ENCODE results near the gene BBS9. TPM values are rescaled to one million over a fixed set of nuclear protein-coding genes. Genes with fewer than 3 reads are reported as not detected.
"Not testable (repeated sequence)": the region's sequence is repeated elsewhere in the genome, so short reads cannot be mapped to it uniquely, and the experiment has no call there.

Gene BBS9
- 1 to 10 TPM; 2.6 to 3.7 TPM for polyA plus RNA-seq

GRCh38 chr7:33128990-33129805, at the start of gene BBS9:
Gene BBS9, plus strand, starts transcription at chr7:33129564. Its CDS starts 16,689 bp downstream, at chr7:33146253.
- Histone ChIP-seq H3K9me3 (ENCODE audit: control insufficient read depth in 2 of 2, insufficient read depth in 1 of 2, low read depth in 1 of 2, low read length in 1 of 2) (no peaks in the 10 kb centered on the region), H3K4me3 (ENCODE audit: low read depth in 1 of 2, low read length in 2 of 2) (peak within 1 kb of the TSS; percentile 58 to 70), H3K4me1 (ENCODE audit: control insufficient read depth in 2 of 2, insufficient read depth in 2 of 2, low read length in 1 of 2) (no peaks in the 10 kb centered on the region), H3K27ac (ENCODE audit: low read depth in 2 of 2, low read length in 1 of 2) (peak within 1 kb of the TSS; percentile 86 to 92), H3K36me3 (ENCODE audit: control insufficient read depth in 2 of 2, insufficient read depth in 2 of 2, low read length in 1 of 2) (no peaks in the 10 kb centered on the region), H3K27me3 (ENCODE audit: control insufficient read depth in 1 of 2, insufficient read depth in 2 of 2, low read length in 2 of 2) (no peaks in the 10 kb centered on the region)
- WGBS, 2 donors, result 0% methylated on average over 54 to 57 of the region's 57 CpGs

- 83 to 89% methylated on average over 9 of the region's 9 CpGs for WGBS, 2 donors
These were observed 49.3 kb upstream of the BBS9 start for GRCh38 chr7:33079763-33080690.

GRCh38 chr7:33087356-33087755, 42.0 kb upstream of the BBS9 start:
- H3K27ac ChIP-seq (ENCODE audit: low read depth in 2 of 2, low read length in 1 of 2), result no peak overlapping the region
- H3K36me3 ChIP-seq (ENCODE audit: control insufficient read depth in 2 of 2, insufficient read depth in 2 of 2, low read length in 1 of 2), result no peaks in the 10 kb centered on the region
- H3K4me3 ChIP-seq (ENCODE audit: low read depth in 1 of 2, low read length in 2 of 2), result no peak overlapping the region
- H3K9me3 ChIP-seq (ENCODE audit: control insufficient read depth in 2 of 2, insufficient read depth in 1 of 2, low read depth in 1 of 2, low read length in 1 of 2), result no peaks in the 10 kb centered on the region
- no peaks in the 10 kb centered on the region for H3K4me1 ChIP-seq (ENCODE audit: control insufficient read depth in 2 of 2, insufficient read depth in 2 of 2, low read length in 1 of 2)
- no peaks in the 10 kb centered on the region for H3K27me3 ChIP-seq (ENCODE audit: control insufficient read depth in 1 of 2, insufficient read depth in 2 of 2, low read length in 2 of 2)
- WGBS, 2 donors, result 22 to 78% methylated on average over 2 of the region's 2 CpGs

More at GRCh38 chr7:33079763-33080690, 49.3 kb upstream of the BBS9 start:
- H3K4me3 ChIP-seq (ENCODE audit: low read depth in 1 of 2, low read length in 2 of 2), result no peak overlapping the region
- no peaks in the 10 kb centered on the region for H3K36me3 ChIP-seq (ENCODE audit: control insufficient read depth in 2 of 2, insufficient read depth in 2 of 2, low read length in 1 of 2)
- no peaks in the 10 kb centered on the region for H3K9me3 ChIP-seq (ENCODE audit: control insufficient read depth in 2 of 2, insufficient read depth in 1 of 2, low read depth in 1 of 2, low read length in 1 of 2)
- no peaks in the 10 kb centered on the region for H3K27me3 ChIP-seq (ENCODE audit: control insufficient read depth in 1 of 2, insufficient read depth in 2 of 2, low read length in 2 of 2)
- H3K27ac ChIP-seq (ENCODE audit: low read depth in 2 of 2, low read length in 1 of 2), result no peak overlapping the region
- H3K4me1 ChIP-seq (ENCODE audit: control insufficient read depth in 2 of 2, insufficient read depth in 2 of 2, low read length in 1 of 2), result no peaks in the 10 kb centered on the region

GRCh38 chr7:33087858-33088257, 41.5 kb upstream of the BBS9 start:
- WGBS, 2 donors, result 86 to 88% methylated on average over 2 of the region's 2 CpGs
- Histone ChIP-seq H3K4me3 (ENCODE audit: low read depth in 1 of 2, low read length in 2 of 2) (no peak overlapping the region), H3K27ac (ENCODE audit: low read depth in 2 of 2, low read length in 1 of 2) (no peak overlapping the region), H3K36me3 (ENCODE audit: control insufficient read depth in 2 of 2, insufficient read depth in 2 of 2, low read length in 1 of 2) (no peaks in the 10 kb centered on the region), H3K9me3 (ENCODE audit: control insufficient read depth in 2 of 2, insufficient read depth in 1 of 2, low read depth in 1 of 2, low read length in 1 of 2) (no peaks in the 10 kb centered on the region), H3K27me3 (ENCODE audit: control insufficient read depth in 1 of 2, insufficient read depth in 2 of 2, low read length in 2 of 2) (no peaks in the 10 kb centered on the region), H3K4me1 (ENCODE audit: control insufficient read depth in 2 of 2, insufficient read depth in 2 of 2, low read length in 1 of 2) (no peaks in the 10 kb centered on the region)

DNA sequence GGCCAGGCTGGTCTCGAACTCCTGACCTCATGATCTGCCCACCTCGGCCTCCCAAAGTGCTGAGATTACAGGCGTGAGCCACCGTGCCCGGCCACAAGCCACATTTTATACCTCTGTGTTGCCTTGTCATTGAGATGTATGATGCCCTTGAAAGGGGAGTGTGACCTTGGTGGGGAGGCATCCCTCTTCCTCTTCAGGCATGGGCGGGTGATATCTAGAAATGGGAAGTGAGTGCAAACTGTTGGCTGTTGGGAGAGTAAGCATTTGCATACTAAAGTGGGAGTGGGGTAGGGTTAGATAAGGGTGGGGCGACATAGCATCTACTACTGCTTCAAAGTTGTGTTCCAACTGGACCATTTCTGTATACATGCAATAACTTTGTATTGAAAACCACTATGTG, 40.2 kb upstream of the BBS9 start:
- Histone ChIP-seq H3K27me3 (ENCODE audit: control insufficient read depth in 1 of 2, insufficient read depth in 2 of 2, low read length in 2 of 2) (no peaks in the 10 kb centered on the region), H3K4me3 (ENCODE audit: low read depth in 1 of 2, low read length in 2 of 2) (no peak overlapping the region), H3K36me3 (ENCODE audit: control insufficient read depth in 2 of 2, insufficient read depth in 2 of 2, low read length in 1 of 2) (peaks cover 2 to 6% of the 10 kb centered on the region in 2 donors), H3K27ac (ENCODE audit: low read depth in 2 of 2, low read length in 1 of 2) (no peak overlapping the region), H3K4me1 (ENCODE audit: control insufficient read depth in 2 of 2, insufficient read depth in 2 of 2, low read length in 1 of 2) (no peaks in the 10 kb centered on the region), H3K9me3 (ENCODE audit: control insufficient read depth in 2 of 2, insufficient read depth in 1 of 2, low read depth in 1 of 2, low read length in 1 of 2) (no peaks in the 10 kb centered on the region)
- WGBS, 2 donors, result 92 to 94% methylated on average over 7 of the region's 7 CpGs

DNA sequence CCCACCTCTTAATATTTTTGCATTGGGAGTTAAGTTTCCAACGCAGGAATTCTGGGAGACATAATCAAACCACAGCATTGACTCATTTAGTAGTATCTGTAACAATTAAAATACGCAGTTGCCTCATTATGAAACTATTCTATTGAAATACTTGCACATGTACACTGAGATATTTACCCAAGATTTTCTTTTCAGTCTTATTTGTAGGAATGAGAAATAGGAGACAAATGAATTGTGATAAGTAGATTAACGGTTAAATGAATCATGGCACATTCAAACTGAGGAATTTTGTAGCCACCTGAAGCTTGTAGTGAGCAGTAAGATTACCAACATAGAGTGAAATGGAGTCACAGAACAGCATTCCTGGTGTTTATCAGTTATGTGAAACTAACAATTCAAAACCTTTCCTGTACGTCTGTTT, 38.2 kb upstream of the BBS9 start:
- Histone ChIP-seq H3K27ac (ENCODE audit: low read depth in 2 of 2, low read length in 1 of 2) (no peak overlapping the region), H3K36me3 (ENCODE audit: control insufficient read depth in 2 of 2, insufficient read depth in 2 of 2, low read length in 1 of 2) (peaks cover 2 to 9% of the 10 kb centered on the region in 2 donors), H3K27me3 (ENCODE audit: control insufficient read depth in 1 of 2, insufficient read depth in 2 of 2, low read length in 2 of 2) (no peaks in the 10 kb centered on the region), H3K4me1 (ENCODE audit: control insufficient read depth in 2 of 2, insufficient read depth in 2 of 2, low read length in 1 of 2) (no peaks in the 10 kb centered on the region), H3K4me3 (ENCODE audit: low read depth in 1 of 2, low read length in 2 of 2) (no peak overlapping the region), H3K9me3 (ENCODE audit: control insufficient read depth in 2 of 2, insufficient read depth in 1 of 2, low read depth in 1 of 2, low read length in 1 of 2) (no peaks in the 10 kb centered on the region)
- WGBS, 2 donors, result 74 to 77% methylated on average over 4 of the region's 4 CpGs

GRCh38 chr7:33091641-33092191, 37.6 kb upstream of the BBS9 start:
- 84 to 89% methylated on average over 5 of the region's 5 CpGs for WGBS, 2 donors
- no peaks in the 10 kb centered on the region for H3K9me3 ChIP-seq (ENCODE audit: control insufficient read depth in 2 of 2, insufficient read depth in 1 of 2, low read depth in 1 of 2, low read length in 1 of 2)
- no peaks in the 10 kb centered on the region for H3K27me3 ChIP-seq (ENCODE audit: control insufficient read depth in 1 of 2, insufficient read depth in 2 of 2, low read length in 2 of 2)
- no peak overlapping the region for H3K4me3 ChIP-seq (ENCODE audit: low read depth in 1 of 2, low read length in 2 of 2)
- H3K4me1 ChIP-seq (ENCODE audit: control insufficient read depth in 2 of 2, insufficient read depth in 2 of 2, low read length in 1 of 2), result no peaks in the 10 kb centered on the region
- peaks cover 2 to 9% of the 10 kb centered on the region in 2 donors for H3K36me3 ChIP-seq (ENCODE audit: control insufficient read depth in 2 of 2, insufficient read depth in 2 of 2, low read length in 1 of 2)
- no peak overlapping the region for H3K27ac ChIP-seq (ENCODE audit: low read depth in 2 of 2, low read length in 1 of 2)

DNA sequence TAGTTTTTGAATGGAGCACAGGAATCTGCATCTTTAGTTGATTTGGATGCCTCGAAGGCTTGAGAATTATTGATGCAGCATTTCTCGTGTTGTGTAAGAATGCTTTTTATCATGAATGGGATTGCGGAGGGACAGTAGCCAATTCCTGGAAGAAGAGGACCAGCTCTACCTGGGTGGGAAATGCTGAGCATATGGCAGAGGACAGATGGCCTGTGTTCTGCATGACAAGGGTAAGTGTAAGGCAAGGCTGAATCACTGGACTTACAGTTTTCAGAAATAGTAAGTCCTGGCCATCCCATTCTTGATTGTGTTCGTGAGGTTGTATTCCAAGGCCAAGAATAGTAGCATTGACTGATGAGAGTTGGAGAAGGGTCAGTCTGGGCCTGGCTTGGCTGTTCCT, 36.1 kb upstream of the BBS9 start:
- Histone ChIP-seq H3K4me1 (ENCODE audit: control insufficient read depth in 2 of 2, insufficient read depth in 2 of 2, low read length in 1 of 2) (no peaks in the 10 kb centered on the region), H3K36me3 (ENCODE audit: control insufficient read depth in 2 of 2, insufficient read depth in 2 of 2, low read length in 1 of 2) (peaks cover 5 to 12% of the 10 kb centered on the region in 2 donors), H3K27me3 (ENCODE audit: control insufficient read depth in 1 of 2, insufficient read depth in 2 of 2, low read length in 2 of 2) (no peaks in the 10 kb centered on the region), H3K27ac (ENCODE audit: low read depth in 2 of 2, low read length in 1 of 2) (no peak overlapping the region), H3K4me3 (ENCODE audit: low read depth in 1 of 2, low read length in 2 of 2) (no peak overlapping the region), H3K9me3 (ENCODE audit: control insufficient read depth in 2 of 2, insufficient read depth in 1 of 2, low read depth in 1 of 2, low read length in 1 of 2) (no peaks in the 10 kb centered on the region)
- 87 to 89% methylated on average over 4 of the region's 4 CpGs for WGBS, 2 donors

DNA sequence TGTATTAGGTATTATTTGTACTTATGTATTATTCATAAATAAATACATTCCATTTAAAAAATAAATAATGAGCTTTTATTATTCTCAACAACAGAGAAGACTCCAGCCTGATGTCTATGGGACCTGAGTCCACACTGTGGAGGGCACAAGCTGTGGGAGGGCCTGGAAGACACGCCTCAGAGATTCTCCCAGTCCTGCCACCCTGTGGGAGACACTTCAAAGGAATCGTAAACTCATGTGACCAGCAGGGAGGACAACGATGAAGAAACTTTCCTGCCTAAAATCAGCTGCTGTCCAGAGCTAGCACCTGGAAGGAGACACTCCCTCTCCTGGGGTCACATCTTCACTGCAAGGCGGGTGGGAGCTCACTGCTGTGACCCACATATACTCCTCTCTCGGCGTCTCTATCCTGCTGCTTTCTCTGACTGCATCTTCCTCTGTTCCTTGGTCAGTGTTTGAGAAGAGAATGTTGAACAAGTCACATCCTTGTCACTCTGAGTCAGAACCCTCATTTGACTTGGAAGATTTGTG, 34.6 kb upstream of the BBS9 start:
- not testable (repeated sequence) for H3K4me1 ChIP-seq (ENCODE audit: control insufficient read depth in 2 of 2, insufficient read depth in 2 of 2, low read length in 1 of 2); H3K9me3 ChIP-seq (ENCODE audit: control insufficient read depth in 2 of 2, insufficient read depth in 1 of 2, low read depth in 1 of 2, low read length in 1 of 2); H3K4me3 ChIP-seq (ENCODE audit: low read depth in 1 of 2, low read length in 2 of 2); H3K27ac ChIP-seq (ENCODE audit: low read depth in 2 of 2, low read length in 1 of 2); H3K27me3 ChIP-seq (ENCODE audit: control insufficient read depth in 1 of 2, insufficient read depth in 2 of 2, low read length in 2 of 2)
- WGBS, 2 donors, result 82 to 91% methylated on average over 5 to 6 of the region's 6 CpGs
- peaks cover 7 to 15% of the 10 kb centered on the region in 2 donors for H3K36me3 ChIP-seq (ENCODE audit: control insufficient read depth in 2 of 2, insufficient read depth in 2 of 2, low read length in 1 of 2)
